ENCODE data around the gene RHOT1.

DNA sequence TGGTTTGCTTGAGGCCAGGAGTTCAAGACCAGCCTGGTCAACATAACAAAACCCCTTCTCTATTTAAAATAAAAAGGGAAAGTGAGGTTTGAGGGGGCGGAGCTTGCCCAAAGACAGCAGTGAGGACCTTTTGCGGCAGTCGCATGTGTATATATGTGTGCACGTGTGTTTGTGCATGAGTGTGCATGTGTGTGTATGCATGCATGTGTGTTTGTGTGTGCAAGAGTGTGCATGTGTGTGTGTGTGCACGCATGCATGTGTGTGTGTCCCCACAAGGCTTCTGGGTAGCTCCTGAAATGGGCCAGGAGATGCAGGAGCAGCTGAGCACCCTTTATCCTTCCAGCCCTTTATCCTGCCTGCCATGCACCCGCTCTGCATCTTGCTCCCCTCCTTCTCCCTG, 132.3 kb downstream of the RHOT1 start:
- TF ChIP-seq YY1 (IDR thresholded peaks at IDR 0.05; ENCODE audit: insufficient read depth, insufficient read length): no peak
- no peak for TF ChIP-seq ZNF274 (IDR thresholded peaks at IDR 0.05; ENCODE audit: low read depth, low read length)
- no peak for TF ChIP-seq SUZ12 (IDR thresholded peaks at IDR 0.05; ENCODE audit: extremely low read depth, insufficient read depth, insufficient read length)

Data from NT2/D1 (cell line).